Measurements from ENCODE around the gene ID3. TPM values are rescaled to one million over a fixed set of nuclear protein-coding genes. Genes with fewer than 3 reads are reported as not detected.

ID3 gene
- total RNA-seq, 1 donor from 2014 or later, result 420 TPM

DNA sequence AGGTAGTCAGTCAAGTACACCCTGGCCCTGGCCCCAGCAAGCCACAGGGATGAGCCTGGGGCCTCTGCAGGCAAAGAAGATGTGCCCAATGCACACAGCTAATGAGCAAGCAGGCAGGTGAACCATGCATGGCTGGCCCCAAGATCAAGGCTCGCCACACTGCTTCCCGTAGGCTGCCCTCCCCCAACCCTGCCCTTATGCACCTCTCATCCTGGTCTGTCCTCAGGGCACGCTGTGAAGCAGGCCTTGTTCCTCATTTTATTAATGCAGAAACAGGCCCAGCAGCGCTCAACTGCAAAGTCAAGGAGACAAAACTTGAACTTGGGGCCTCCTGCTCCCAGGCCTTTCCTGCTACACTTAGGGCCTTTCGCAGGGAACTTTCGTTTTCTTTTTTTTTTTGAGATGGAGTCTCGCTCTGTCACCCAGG, 35.6 kb upstream of the ID3 start:
- Mint-ChIP-seq H3K27me3 (no peaks in the 10 kb centered on the region), H3K9me3 (ENCODE audit: low read depth) (no peaks in the 10 kb centered on the region), H3K4me1 (ENCODE audit: low read depth) (peaks cover 18% of the 10 kb centered on the region), H3K4me3 (ENCODE audit: low read depth) (no peak overlapping the region), H3K36me3 (ENCODE audit: insufficient read depth) (no peaks in the 10 kb centered on the region), H3K27ac (no peak overlapping the region)
- no peak for DNase-seq (ENCODE audit: low spot score, unreplicated experiment)
- TF ChIP-seq, protein P1, sequence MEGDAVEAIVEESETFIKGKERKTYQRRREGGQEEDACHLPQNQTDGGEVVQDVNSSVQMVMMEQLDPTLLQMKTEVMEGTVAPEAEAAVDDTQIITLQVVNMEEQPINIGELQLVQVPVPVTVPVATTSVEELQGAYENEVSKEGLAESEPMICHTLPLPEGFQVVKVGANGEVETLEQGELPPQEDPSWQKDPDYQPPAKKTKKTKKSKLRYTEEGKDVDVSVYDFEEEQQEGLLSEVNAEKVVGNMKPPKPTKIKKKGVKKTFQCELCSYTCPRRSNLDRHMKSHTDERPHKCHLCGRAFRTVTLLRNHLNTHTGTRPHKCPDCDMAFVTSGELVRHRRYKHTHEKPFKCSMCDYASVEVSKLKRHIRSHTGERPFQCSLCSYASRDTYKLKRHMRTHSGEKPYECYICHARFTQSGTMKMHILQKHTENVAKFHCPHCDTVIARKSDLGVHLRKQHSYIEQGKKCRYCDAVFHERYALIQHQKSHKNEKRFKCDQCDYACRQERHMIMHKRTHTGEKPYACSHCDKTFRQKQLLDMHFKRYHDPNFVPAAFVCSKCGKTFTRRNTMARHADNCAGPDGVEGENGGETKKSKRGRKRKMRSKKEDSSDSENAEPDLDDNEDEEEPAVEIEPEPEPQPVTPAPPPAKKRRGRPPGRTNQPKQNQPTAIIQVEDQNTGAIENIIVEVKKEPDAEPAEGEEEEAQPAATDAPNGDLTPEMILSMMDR (IDR thresholded peaks at IDR 0.05; ENCODE audit: unreplicated experiment), result no peak

DNA sequence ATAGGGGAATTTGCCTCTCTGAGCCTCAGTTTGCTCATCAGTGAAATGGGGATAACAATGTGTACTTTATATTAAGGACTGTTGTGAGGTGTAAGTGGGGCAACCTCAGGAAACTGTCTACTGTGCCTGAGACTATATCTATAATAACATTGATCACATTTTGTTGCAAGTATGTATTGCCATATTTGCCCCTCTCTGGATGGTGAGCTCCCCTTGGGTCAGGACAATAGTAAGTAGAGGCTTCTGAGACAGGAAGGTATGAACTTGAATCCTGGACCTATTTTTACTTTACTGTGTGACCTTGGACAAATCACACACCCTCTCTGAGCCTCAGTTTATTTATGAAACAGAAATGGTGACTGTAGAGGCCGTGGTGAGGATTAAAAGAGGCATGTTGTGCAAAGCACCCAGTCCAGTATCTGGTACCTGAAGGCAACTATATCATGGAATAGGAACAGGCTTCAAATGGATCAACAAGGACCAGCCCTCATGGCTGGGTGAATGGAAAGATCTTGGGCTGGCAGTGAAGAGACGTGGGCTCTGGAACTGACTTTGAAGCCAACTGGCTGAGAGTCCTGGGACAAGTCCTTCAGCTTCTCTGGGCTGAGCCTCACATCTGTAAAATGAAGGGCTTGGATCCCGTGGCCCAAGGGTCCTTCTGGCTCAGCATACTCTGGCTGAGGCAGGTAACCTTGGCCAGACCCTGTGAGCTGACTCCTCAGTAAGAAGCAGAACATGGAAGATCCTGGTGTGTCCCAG, 35.0 kb upstream of the ID3 start:
- Mint-ChIP-seq H3K9me3 (ENCODE audit: low read depth) (no peaks in the 10 kb centered on the region), H3K4me3 (ENCODE audit: low read depth) (no peak overlapping the region), H3K4me1 (ENCODE audit: low read depth) (peaks cover 18% of the 10 kb centered on the region), H3K27ac (no peak overlapping the region), H3K36me3 (ENCODE audit: insufficient read depth) (no peaks in the 10 kb centered on the region), H3K27me3 (no peaks in the 10 kb centered on the region)
- no peak for DNase-seq (ENCODE audit: low spot score, unreplicated experiment)
- TF ChIP-seq, protein P1 (IDR thresholded peaks at IDR 0.05; ENCODE audit: unreplicated experiment), result no peak

DNA sequence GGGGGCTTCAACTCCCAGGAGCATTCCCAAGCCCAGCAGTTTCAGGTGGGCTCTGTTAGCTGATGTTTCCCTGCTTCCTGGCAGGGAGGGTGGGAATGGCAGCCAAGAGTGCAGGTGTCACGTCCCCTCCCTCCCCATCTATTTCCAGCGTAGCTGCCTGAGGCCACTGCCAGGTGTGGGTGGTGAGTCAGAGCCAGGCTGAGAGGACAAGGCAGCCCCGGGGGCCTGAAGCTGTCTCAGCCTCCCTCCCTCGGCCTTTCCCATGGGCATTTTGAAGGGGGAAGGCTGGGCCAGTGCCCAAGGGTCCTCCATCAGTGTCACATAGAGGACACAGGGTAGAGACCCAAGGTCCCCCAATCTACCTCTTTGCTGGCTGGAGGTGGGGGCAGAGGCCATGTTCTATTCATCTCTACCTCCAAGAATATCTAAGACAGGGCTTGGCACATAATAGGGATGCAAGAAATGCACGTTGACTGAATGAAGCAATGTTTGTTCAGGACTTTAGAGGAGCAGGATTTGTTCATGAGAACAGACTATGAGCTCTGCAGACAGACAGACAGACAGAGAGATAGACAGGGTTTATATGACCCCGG, 34.4 kb upstream of the ID3 start:
- Mint-ChIP-seq H3K27ac (peak overlapping the region; percentile 56), H3K9me3 (ENCODE audit: low read depth) (no peaks in the 10 kb centered on the region), H3K4me1 (ENCODE audit: low read depth) (peaks cover 18% of the 10 kb centered on the region), H3K27me3 (no peaks in the 10 kb centered on the region), H3K36me3 (ENCODE audit: insufficient read depth) (no peaks in the 10 kb centered on the region), H3K4me3 (ENCODE audit: low read depth) (no peak overlapping the region)
- DNase-seq (ENCODE audit: low spot score, unreplicated experiment), result no peak
- TF ChIP-seq, protein P1 (IDR thresholded peaks at IDR 0.05; ENCODE audit: unreplicated experiment), result no peak

DNA sequence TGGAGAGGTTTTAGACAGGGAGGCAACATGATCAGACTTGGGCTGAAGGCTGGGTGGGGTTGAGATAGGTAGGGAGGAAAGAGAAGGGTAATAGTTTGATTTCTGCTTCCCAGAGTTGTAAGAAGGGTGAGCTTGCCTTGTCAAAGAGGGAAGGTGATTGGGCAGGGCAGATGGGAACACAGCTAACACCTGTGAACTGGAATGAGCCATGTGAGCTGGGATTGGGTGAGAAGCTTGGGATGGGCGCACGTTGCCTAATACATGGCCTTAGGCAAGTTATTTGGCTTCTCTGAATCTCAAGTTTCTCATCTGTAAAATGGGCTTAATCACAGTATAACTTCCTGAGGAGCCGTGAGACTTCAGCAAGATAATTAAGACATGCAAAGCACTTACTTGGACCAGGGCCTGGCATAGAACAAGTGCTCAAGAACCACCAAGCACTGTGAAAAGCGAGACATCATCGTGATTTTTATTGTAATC, 33.8 kb upstream of the ID3 start:
- H3K4me1 Mint-ChIP-seq (ENCODE audit: low read depth), result peaks cover 18% of the 10 kb centered on the region
- TF ChIP-seq, protein P1 (IDR thresholded peaks at IDR 0.05; ENCODE audit: unreplicated experiment), result no peak
- H3K27ac Mint-ChIP-seq, result peak overlapping the region; percentile 66
- no peaks in the 10 kb centered on the region for H3K36me3 Mint-ChIP-seq (ENCODE audit: insufficient read depth)
- peaks cover 2% of the 10 kb centered on the region for H3K27me3 Mint-ChIP-seq
- no peak for DNase-seq (ENCODE audit: low spot score, unreplicated experiment)
- H3K9me3 Mint-ChIP-seq (ENCODE audit: low read depth), result no peaks in the 10 kb centered on the region
- H3K4me3 Mint-ChIP-seq (ENCODE audit: low read depth), result peak overlapping the region; percentile 23

DNA sequence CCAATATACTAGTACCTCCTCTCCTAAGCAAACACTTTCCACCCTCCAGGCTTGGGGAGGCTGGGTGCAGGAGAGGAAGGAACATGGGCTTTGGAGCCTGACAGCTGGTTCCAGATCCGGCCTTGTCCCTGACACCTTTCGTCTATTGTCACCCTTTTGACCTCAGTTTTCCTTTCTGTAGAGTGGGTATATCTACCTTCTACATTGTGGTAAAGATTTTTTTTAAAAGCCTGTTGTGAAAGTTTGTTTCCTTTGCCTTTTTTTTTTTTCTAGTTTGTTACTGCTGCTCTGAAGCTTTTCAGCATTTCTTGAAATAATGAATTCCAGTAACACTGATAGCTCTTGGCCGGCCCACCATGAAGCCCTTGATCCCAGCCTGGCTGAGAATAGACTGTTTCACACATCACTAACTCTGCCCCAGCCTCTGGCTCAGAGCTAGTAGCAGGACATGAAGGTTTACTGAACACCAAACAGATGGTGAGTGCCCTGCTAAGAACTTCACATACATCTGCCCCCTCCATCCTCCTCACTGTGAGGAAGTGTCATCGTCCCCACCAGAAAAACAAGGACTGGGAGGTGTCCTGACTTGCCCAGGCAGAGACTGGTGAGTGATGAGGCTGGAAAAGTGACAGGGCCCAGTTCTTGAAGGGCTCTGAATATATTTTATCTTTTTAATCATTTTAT, 33.0 kb upstream of the ID3 start:
- H3K9me3 Mint-ChIP-seq (ENCODE audit: low read depth), result no peaks in the 10 kb centered on the region
- no peaks in the 10 kb centered on the region for H3K36me3 Mint-ChIP-seq (ENCODE audit: insufficient read depth)
- H3K4me3 Mint-ChIP-seq (ENCODE audit: low read depth), result no peak overlapping the region
- H3K27ac Mint-ChIP-seq, result peak overlapping the region; percentile 53
- H3K4me1 Mint-ChIP-seq (ENCODE audit: low read depth), result peaks cover 16% of the 10 kb centered on the region
- H3K27me3 Mint-ChIP-seq, result peaks cover 2% of the 10 kb centered on the region
- TF ChIP-seq, protein P1 (IDR thresholded peaks at IDR 0.05; ENCODE audit: unreplicated experiment), result no peak
- no peak for DNase-seq (ENCODE audit: low spot score, unreplicated experiment)
